Stimulated activated CD4-positive, alpha-beta T cell treated with anti-CD3 and anti-CD28 coated beads, Interleukin-1b, Interleukin-23, amount 100 ng/mL, for 24 hours (primary cell): ENCODE results near the gene ADM2.
A peak's percentile ranks its signal among the peaks of the same experiment; 100 is the strongest.
"Not testable (repeated sequence)": the region's sequence is repeated elsewhere in the genome, so short reads cannot be mapped to it uniquely, and the experiment has no call there.

Source experiments
- DNase-seq, 4 experiments: peaks; one replicate each; pipeline ENCODE4 v3.0.0-alpha.2; 2020; ENCODE audit warnings: low read depth in 4 of 4, low spot score in 1 of 4

ADM2 gene

GRCh38 chr22:50481440-50482106, at the start of gene ADM2:
TSS of gene ADM2 (plus strand) at chr22:50481543. CDS start at chr22:50481848, 305 bp downstream.
- peak in 3 of 4 experiments; percentile 34 to 59 (median 53) for DNase-seq

GRCh38 chr22:50432131-50432876, 49.0 kb upstream of the ADM2 start:
- no peak for DNase-seq

- DNase-seq, result not testable (repeated sequence)
Measured at GRCh38 chr22:50432877-50433510, 48.3 kb upstream of the ADM2 start.

- DNase-seq, result no peak
Measured at GRCh38 chr22:50434849-50435248, 46.5 kb upstream of the ADM2 start.

GRCh38 chr22:50435291-50436014, 45.9 kb upstream of the ADM2 start:
- DNase-seq, result no peak

- DNase-seq, result no peak
Measured at GRCh38 chr22:50436015-50436830, 45.1 kb upstream of the ADM2 start.

GRCh38 chr22:50436841-50437341, 44.5 kb upstream of the ADM2 start:
- DNase-seq, result no peak

- DNase-seq, result no peak
Measured at GRCh38 chr22:50437511-50438304, 43.6 kb upstream of the ADM2 start.

- no peak for DNase-seq
Measured at GRCh38 chr22:50438305-50439275, 42.8 kb upstream of the ADM2 start.

GRCh38 chr22:50439314-50439870, 42.0 kb upstream of the ADM2 start:
- DNase-seq, result no peak

GRCh38 chr22:50439871-50440331, 41.4 kb upstream of the ADM2 start:
- no peak for DNase-seq

GRCh38 chr22:50440544-50441249, 40.6 kb upstream of the ADM2 start:
- DNase-seq, result no peak

- no peak for DNase-seq
Measured at GRCh38 chr22:50441428-50441993, 39.8 kb upstream of the ADM2 start.

GRCh38 chr22:50443197-50443596, 38.1 kb upstream of the ADM2 start:
- DNase-seq, result no peak

GRCh38 chr22:50443801-50444625, 37.3 kb upstream of the ADM2 start:
- DNase-seq, result no peak

- no peak for DNase-seq
Measured at GRCh38 chr22:50444663-50445062, 36.7 kb upstream of the ADM2 start.
